Mammary epithelial cell (primary cell): ENCODE measurements around the gene ATRNL1.
"Not testable (repeated sequence)": the region's sequence is repeated elsewhere in the genome, so short reads cannot be mapped to it uniquely, and the experiment has no call there.

Experiments used
- EZH2 ChIP-seq: IDR thresholded peaks from 2 replicates; pipeline ENCODE4 v1.6.1; 2012; ENCODE audit warnings: low read length, inconsistent platforms, borderline replicate concordance
- TF ChIP-seq, protein P1 (sequence below), 2 donors: IDR thresholded peaks in 1 of 2; conservative IDR thresholded peaks in 1 of 2; 2 replicates each; pipeline ENCODE4 v1.5.1; 2011 to 2012; ENCODE audit warnings: inconsistent platforms in 2 of 2, low read length in 2 of 2, mild to moderate bottlenecking in 2 of 2, control low read depth in 1 of 2, low read depth in 1 of 2; ENCODE audit not compliant: insufficient read depth in 1 of 2; ENCODE audit errors: extremely low read depth in 1 of 2

- TF ChIP-seq, protein P1, sequence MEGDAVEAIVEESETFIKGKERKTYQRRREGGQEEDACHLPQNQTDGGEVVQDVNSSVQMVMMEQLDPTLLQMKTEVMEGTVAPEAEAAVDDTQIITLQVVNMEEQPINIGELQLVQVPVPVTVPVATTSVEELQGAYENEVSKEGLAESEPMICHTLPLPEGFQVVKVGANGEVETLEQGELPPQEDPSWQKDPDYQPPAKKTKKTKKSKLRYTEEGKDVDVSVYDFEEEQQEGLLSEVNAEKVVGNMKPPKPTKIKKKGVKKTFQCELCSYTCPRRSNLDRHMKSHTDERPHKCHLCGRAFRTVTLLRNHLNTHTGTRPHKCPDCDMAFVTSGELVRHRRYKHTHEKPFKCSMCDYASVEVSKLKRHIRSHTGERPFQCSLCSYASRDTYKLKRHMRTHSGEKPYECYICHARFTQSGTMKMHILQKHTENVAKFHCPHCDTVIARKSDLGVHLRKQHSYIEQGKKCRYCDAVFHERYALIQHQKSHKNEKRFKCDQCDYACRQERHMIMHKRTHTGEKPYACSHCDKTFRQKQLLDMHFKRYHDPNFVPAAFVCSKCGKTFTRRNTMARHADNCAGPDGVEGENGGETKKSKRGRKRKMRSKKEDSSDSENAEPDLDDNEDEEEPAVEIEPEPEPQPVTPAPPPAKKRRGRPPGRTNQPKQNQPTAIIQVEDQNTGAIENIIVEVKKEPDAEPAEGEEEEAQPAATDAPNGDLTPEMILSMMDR (conservative IDR thresholded peaks at IDR 0.05 in 1 of 2, IDR thresholded peaks at IDR 0.05 in 1 of 2; ENCODE audit: extremely low read depth in 1 of 2, insufficient read depth in 1 of 2, low read depth in 1 of 2, low read length in 2 of 2) = not testable (repeated sequence)
- not testable (repeated sequence) for TF ChIP-seq EZH2
Observed at GRCh38 chr10:115105411-115105810, 12.2 kb downstream of the ATRNL1 start.
